GM23338 (cell line): ENCODE data around the gene RGS19. TPM values are rescaled to one million over a fixed set of nuclear protein-coding genes. Genes with fewer than 3 reads are reported as not detected.
A peak's percentile ranks its signal among the peaks of the same experiment; 100 is the strongest.

Experiments used
- ATAC-seq: fragments of 200-7000 bp; cut with Tn5 transposase; 3 replicates; pipeline ENCODE4 v1.9.1; 2020
- DNase-seq: peaks from one replicate; pipeline ENCODE4 v3.0.0-alpha.2; 2015; ENCODE audit warnings: low spot score
- H2AFZ ChIP-seq: fragments of 200-600 bp; sonication (generic); 2 replicates; pipeline ENCODE4 v1.8.0; 2016; ENCODE audit warnings: antibody characterized with exemption, mild to moderate bottlenecking, moderate library complexity
- H3F3A ChIP-seq: fragments of 200-600 bp; sonication (generic); replicated peaks from 2 replicates; pipeline ENCODE4 v1.8.0; 2017; ENCODE audit warnings: antibody characterized with exemption, mixed run types, low read depth
- H3K27ac ChIP-seq: fragments of 200-600 bp; sonication (generic); 2 replicates; pipeline ENCODE4 v1.6.1; 2016; ENCODE audit warnings: low read depth
- H3K27me3 ChIP-seq: fragments of 200-600 bp; sonication (generic); 2 replicates; pipeline ENCODE4 v1.8.0; 2016; ENCODE audit warnings: mild to moderate bottlenecking, mixed run types, moderate library complexity; ENCODE audit not compliant: insufficient read depth
- H3K36me3 ChIP-seq: fragments of 200-600 bp; sonication (generic); 2 replicates; pipeline ENCODE4 v1.8.0; 2016; ENCODE audit warnings: mild to moderate bottlenecking; ENCODE audit not compliant: insufficient read depth
- H3K4me1 ChIP-seq: fragments of 200-600 bp; sonication (generic); 2 replicates; pipeline ENCODE4 v1.8.0; 2016; ENCODE audit warnings: mild to moderate bottlenecking, moderate library complexity; ENCODE audit not compliant: insufficient read depth
- H3K4me2 ChIP-seq: fragments of 200-600 bp; sonication (generic); 2 replicates; pipeline ENCODE4 v1.7.1; 2017; ENCODE audit warnings: mixed run types
- H3K4me3 ChIP-seq: fragments of 200-600 bp; sonication (generic); 2 replicates; pipeline ENCODE4 v1.6.1; 2016; ENCODE audit warnings: mixed run types
- H3K79me2 ChIP-seq: fragments of 200-600 bp; sonication (generic); replicated peaks from 2 replicates; pipeline ENCODE4 v1.8.0; 2017; ENCODE audit warnings: mild to moderate bottlenecking; ENCODE audit not compliant: insufficient read depth
- H3K9me2 ChIP-seq: fragments of 200-600 bp; sonication (generic); 2 replicates; pipeline ENCODE4 v1.8.0; 2017; ENCODE audit not compliant: insufficient read depth
- H4K20me1 ChIP-seq: fragments of 200-600 bp; sonication (generic); replicated peaks from 2 replicates; pipeline ENCODE4 v1.8.0; 2017; ENCODE audit warnings: mild to moderate bottlenecking; ENCODE audit not compliant: insufficient read depth
- H3K27ac Mint-ChIP-seq: 2 replicates; pipeline ENCODE4 v1.8.0; 2020; ENCODE audit warnings: inconsistent platforms, mild to moderate bottlenecking, moderate library complexity, mixed read lengths
- H3K27me3 Mint-ChIP-seq: 3 replicates; pipeline ENCODE4 v1.8.0; 2022; ENCODE audit warnings: low read depth, mild to moderate bottlenecking, moderate library complexity, mixed read lengths, inconsistent platforms; ENCODE audit not compliant: insufficient read depth, poor library complexity
- H3K36me3 Mint-ChIP-seq: 3 replicates; pipeline ENCODE4 v1.8.0; 2021; ENCODE audit warnings: low read depth, mild to moderate bottlenecking, inconsistent platforms, moderate library complexity, mixed read lengths
- H3K4me1 Mint-ChIP-seq: 3 replicates; pipeline ENCODE4 v1.8.0; 2020; ENCODE audit warnings: mild to moderate bottlenecking, inconsistent platforms, mixed read lengths
- H3K4me3 Mint-ChIP-seq: 3 replicates; pipeline ENCODE4 v1.8.0; 2021; ENCODE audit warnings: moderate library complexity, mild to moderate bottlenecking, inconsistent platforms, mixed read lengths
- H3K9me3 Mint-ChIP-seq: 3 replicates; pipeline ENCODE4 v1.8.0; 2020; ENCODE audit warnings: moderate library complexity, mild to moderate bottlenecking, inconsistent platforms, mixed read lengths
- CREB1 ChIP-seq: fragments of 250-450 bp; sonication (Bioruptor Pico); IDR thresholded peaks from 2 replicates; pipeline ENCODE4 v1.5.0; 2020; ENCODE audit warnings: low read depth, mild to moderate bottlenecking, moderate library complexity
- CTCF ChIP-seq, 2 experiments: fragments of 200-600 bp in 1 of 2; sonication (generic) in 1 of 2; conservative IDR thresholded peaks; 2 replicates each; pipeline versions ENCODE4 v1.5.1 to v1.6.1; 2016 to 2017; ENCODE audit warnings: antibody characterized with exemption in 2 of 2, low read depth in 2 of 2, mild to moderate bottlenecking in 2 of 2, moderate library complexity in 1 of 2
- ETS1 ChIP-seq: IDR thresholded peaks from 2 replicates; pipeline ENCODE4 v1.6.1; 2016; ENCODE audit warnings: antibody characterized with exemption
- EZH2 ChIP-seq: fragments of 200-600 bp; sonication (generic); IDR thresholded peaks from one replicate; pipeline ENCODE4 v1.8.0; 2017; ENCODE audit warnings: antibody characterized with exemption, mild to moderate bottlenecking, low read depth; ENCODE audit not compliant: unreplicated experiment
- JUNB ChIP-seq: IDR thresholded peaks from one replicate; pipeline ENCODE4 v1.6.1; 2016; ENCODE audit warnings: antibody characterized with exemption; ENCODE audit not compliant: unreplicated experiment
- NANOG ChIP-seq: IDR thresholded peaks from 2 replicates; pipeline ENCODE4 v1.6.1; 2016; ENCODE audit warnings: antibody characterized with exemption, borderline replicate concordance
- POLR2AphosphoS5 ChIP-seq: IDR thresholded peaks from 2 replicates; pipeline ENCODE4 v1.6.1; 2016; ENCODE audit warnings: antibody characterized with exemption, low read depth
- REST ChIP-seq: IDR thresholded peaks from one replicate; pipeline ENCODE4 v1.6.1; 2018; ENCODE audit warnings: antibody characterized with exemption; ENCODE audit not compliant: unreplicated experiment
- STAT1 ChIP-seq: IDR thresholded peaks from one replicate; pipeline ENCODE4 v1.6.1; 2016; ENCODE audit warnings: antibody characterized with exemption; ENCODE audit not compliant: unreplicated experiment
- ZNF114 ChIP-seq: fragments of 250-450 bp; sonication (Bioruptor Pico); IDR thresholded peaks from 2 replicates; pipeline ENCODE4 v1.5.0; 2020; ENCODE audit warnings: mild to moderate bottlenecking, moderate library complexity
- ZNF331 ChIP-seq: fragments of 250-450 bp; sonication (Bioruptor Pico); IDR thresholded peaks from 2 replicates; pipeline ENCODE4 v1.5.0; 2020; ENCODE audit warnings: low read depth, mild to moderate bottlenecking, moderate library complexity
- polyA plus RNA-seq: library from polyadenylated mRNA; unstranded; fragments of >200 nt; fragmentation: Nextera tagmentation; extraction: Ambion mirVana; gene quantifications from 2 replicates; pipeline ENCODE4 v1.2.1, GENCODE V29; 2016
- total RNA-seq: library from RNA; depleted of rRNA; stranded (reverse); fragments of >200 nt; shearing (Covaris generic); gene quantifications from 2 replicates; pipeline ENCODE4 v1.2.3, GENCODE V29; 2014

The RGS19 gene
- total and polyA plus RNA-seq, 2 experiments from 2014 or later: 13.1 to 19.7 TPM

- TF ChIP-seq REST (no peak), ETS1 (no peak), STAT1 (no peak), NANOG (no peak), ZNF114 (CRISPR knock-in tag) (no peak), EZH2 (no peak), CTCF (conservative IDR thresholded peaks at IDR 0.05; ENCODE audit: low read depth in 2 of 2) (no peak), POLR2AphosphoS5 (no peak), ZNF331 (CRISPR knock-in tag) (no peak), CREB1 (CRISPR knock-in tag) (no peak)
Observed at GRCh38 chr20:64078934-64079272, 415 bp downstream of the RGS19 start (continued).

- Mint-ChIP-seq H3K9me3 (no peaks in the 10 kb centered on the region), H3K27ac (no peak overlapping the region), H3K27me3 (peaks cover 32% of the 10 kb centered on the region), H3K4me3 (peak overlapping the region; percentile 7; the same call in 1 of the 3 replicates), H3K4me1 (peaks cover 27% of the 10 kb centered on the region; the same call in 2 of the 3 replicates), H3K36me3 (peaks cover 2% of the 10 kb centered on the region; the same call in 1 of the 3 replicates)
- peak overlapping the region; percentile 88; the same call in 1 of the 2 replicates for H3K4me2 ChIP-seq
- peaks cover 24% of the 10 kb centered on the region for H3K27me3 ChIP-seq
- no peaks in the 10 kb centered on the region for H4K20me1 ChIP-seq
- H3K4me1 ChIP-seq: peaks cover 19% of the 10 kb centered on the region; the same call in 1 of the 2 replicates
- H2AFZ ChIP-seq: no peak overlapping the region
- peak overlapping the region; percentile 75; the same call in 1 of the 2 replicates for H3K4me3 ChIP-seq
- no peaks in the 10 kb centered on the region for H3K79me2 ChIP-seq
- ATAC-seq (peak; percentile 3; the same call in 2 of the 3 replicates), DNase-seq (peak; percentile 57)
- 0 out of 2 replicates have a peak, but pooled peaks cover 5% of the 10 kb centered on the region for H3F3A ChIP-seq
- no peaks in the 10 kb centered on the region for H3K9me2 ChIP-seq
- H3K27ac ChIP-seq: no peak overlapping the region
- H3K36me3 ChIP-seq: no peaks in the 10 kb centered on the region
- no peak for TF ChIP-seq ZNF331 (CRISPR knock-in tag)
- no peak for TF ChIP-seq CTCF (conservative IDR thresholded peaks at IDR 0.05; ENCODE audit: low read depth in 2 of 2)
- no peak for TF ChIP-seq STAT1
- TF ChIP-seq EZH2: no peak
- TF ChIP-seq ZNF114 (CRISPR knock-in tag): no peak
- TF ChIP-seq ETS1: no peak
- no peak for TF ChIP-seq CREB1 (CRISPR knock-in tag)
- no peak for TF ChIP-seq REST
- TF ChIP-seq POLR2AphosphoS5: no peak
- no peak for TF ChIP-seq JUNB
- no peak for TF ChIP-seq NANOG
Observed at GRCh38 chr20:64077876-64078551, 1.3 kb downstream of the RGS19 start.
